GM18507 (cell line): ENCODE results near the gene NEURL1B.
"Not testable (repeated sequence)": the region's sequence is repeated elsewhere in the genome, so short reads cannot be mapped to it uniquely, and the experiment has no call there.

Source experiments
- DNase-seq: peaks from one replicate; pipeline ENCODE4 v3.0.0; 2011; ENCODE audit warnings: low read depth; ENCODE audit not compliant: insufficient read length; ENCODE audit errors: extremely low spot score
- FAIRE-seq: peaks from 2 replicates; lab custom pipeline; 2011; peaks lifted over from hg19 to GRCh38; lab: Jason Lieb, UNC

Gene NEURL1B

DNA sequence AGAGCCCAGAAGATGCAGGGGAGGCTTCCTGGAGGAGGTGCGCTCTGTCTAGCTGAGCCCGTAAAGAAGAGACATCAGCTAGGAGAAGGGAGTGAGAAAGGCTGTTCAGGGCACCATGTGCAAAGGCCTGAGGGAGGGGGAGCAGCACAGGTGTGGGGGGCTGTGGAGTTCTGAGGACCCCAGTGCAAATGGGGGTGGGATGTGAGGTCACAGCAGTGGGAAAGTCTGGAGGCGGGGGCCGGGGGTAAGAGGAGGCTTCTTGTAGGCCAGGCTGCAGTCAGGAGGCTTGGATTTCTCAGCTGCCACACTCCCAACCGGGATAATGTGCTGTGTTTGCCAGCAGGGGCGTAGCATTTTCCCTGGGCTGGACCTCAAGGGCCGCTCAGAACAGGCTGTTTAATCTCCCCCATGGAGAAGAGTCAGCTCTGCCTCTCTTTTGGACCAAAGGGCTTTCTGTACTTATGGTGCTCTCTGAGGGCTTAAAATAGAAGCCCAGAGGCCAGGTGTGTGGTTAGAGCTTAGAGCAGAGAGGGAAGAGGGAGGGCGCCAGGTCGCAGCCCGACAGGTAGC, 5.7 kb downstream of the NEURL1B start:
- FAIRE-seq: no peak
- DNase-seq: no peak

DNA sequence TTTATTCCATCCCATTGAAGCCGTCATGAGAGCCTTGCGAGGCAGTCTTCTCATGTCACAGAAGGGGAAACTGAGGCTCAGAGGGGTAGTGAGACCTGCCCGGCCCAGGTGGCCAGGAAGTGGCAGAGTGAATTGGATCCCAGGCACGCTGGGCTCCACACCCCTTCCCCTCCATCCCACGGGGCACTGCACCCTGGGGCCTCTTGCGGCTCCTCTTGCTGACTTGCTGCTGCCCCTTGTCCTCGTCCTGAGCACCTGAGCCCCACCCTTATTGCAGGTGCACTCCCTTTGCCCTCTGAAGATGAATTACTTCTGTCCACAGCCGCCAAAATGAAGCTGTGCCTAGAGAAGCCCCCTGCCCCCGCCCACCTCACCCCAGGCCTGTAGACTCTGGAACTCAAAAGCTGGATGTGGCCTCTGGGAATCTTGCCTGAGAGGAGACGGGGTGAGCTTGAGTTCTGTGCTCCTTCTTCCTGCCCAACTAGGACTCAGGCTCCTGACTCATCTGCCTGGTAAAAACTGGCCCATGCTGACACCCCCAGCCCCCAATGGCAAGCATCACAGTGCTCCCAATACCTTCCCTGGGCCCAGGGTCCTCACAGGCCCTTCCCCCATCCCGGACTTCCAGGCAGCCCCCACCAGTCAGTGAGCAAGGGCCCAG, 6.4 kb downstream of the NEURL1B start:
- DNase-seq (no peak), FAIRE-seq (no peak)

DNA sequence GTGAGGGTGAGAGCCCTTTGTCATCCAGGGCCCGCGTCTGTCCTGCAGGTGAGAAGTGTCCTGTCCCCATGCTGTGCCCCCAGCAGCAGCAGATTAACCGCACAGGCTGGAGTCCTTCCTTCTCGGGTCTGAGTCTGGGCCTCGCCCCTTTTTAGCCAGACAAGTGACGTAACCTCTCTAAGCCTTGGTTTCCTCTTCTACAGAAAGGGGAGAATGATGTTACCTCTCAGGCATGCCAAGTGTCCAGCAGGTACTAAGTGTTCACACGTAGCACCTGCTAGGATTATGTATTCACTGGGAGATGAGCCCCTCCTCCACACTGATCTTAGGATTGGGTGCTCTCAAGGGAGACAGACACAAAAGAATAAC, 6.9 kb downstream of the NEURL1B start:
- FAIRE-seq: no peak
- DNase-seq: no peak

DNA sequence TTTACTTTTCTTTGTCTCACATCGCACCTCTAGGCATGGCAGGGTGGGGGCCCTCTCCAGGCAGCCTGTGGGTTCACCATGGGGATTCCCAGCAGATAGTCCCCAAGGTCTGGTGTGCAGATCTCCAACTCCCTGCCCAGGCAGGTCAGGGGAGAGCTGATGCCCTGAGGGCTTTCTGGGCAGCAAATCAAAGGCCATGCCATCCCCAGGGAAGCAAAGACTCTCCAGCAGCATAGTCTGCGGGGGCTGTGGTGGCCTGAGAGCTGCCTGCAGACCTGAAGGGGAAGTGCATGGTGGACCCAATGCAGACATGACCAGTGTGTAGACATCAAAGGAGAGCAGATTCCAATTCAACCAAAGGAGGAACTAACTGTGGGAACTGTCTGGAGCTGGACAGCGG, 7.7 kb downstream of the NEURL1B start:
- DNase-seq: no peak

DNA sequence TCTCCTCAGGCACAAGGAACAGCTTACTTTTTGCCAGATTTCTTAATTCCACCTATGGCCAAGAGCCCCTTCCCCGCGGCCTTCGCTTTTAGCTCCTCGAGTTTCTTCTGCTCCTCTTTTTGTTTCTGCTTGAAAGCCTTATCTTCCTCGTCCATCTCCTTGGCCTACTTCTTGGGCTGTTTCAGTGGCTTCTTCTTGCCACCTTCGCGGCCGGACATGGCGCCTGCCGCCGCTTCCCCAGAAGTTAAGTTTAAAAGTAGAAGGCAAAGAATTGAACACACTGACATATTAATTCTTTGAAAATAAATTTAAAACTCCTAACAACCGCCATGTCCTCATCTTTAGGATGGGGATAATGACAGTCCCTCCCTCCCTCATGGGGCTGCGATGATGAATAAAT, 15.4 kb downstream of the NEURL1B start:
- FAIRE-seq, DNase-seq: not testable (repeated sequence)

More for the DNA sequence above, 7.7 kb downstream of the NEURL1B start:
- no peak for FAIRE-seq

DNA sequence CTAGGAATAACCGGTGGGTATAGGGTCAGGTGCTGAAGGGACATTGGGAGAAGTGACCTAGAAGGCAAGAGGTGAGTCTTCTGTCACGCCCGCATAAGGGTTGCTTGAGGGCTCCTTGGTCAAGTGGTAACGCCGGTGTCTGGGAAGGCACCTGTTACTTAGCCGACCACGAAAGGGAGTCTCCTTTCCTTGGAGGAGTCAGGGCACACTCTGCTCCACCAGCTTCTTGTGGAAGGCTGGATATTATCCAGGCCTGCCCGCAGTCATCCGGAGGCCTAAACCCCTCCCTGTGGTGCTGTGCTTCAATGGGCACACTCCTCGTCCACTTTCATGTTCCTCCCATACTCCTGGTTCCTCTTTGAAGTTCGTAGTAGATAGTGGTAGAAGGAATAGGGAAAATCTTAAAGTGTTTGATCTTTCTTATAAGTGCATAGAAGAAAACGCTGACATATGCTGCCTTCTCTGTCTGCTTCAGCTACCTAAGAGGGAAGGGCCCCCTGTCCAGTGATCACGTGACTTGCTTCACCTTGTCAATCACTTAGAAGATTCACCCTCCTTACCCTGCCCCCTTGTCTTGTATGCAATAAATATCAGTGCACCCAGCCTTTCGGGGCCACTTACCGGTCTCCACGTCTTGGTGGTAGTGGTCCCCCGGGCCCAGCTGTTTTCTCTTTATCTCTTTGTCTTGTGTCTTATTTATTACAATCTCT, 16.6 kb downstream of the NEURL1B start:
- FAIRE-seq, DNase-seq: not testable (repeated sequence)

DNA sequence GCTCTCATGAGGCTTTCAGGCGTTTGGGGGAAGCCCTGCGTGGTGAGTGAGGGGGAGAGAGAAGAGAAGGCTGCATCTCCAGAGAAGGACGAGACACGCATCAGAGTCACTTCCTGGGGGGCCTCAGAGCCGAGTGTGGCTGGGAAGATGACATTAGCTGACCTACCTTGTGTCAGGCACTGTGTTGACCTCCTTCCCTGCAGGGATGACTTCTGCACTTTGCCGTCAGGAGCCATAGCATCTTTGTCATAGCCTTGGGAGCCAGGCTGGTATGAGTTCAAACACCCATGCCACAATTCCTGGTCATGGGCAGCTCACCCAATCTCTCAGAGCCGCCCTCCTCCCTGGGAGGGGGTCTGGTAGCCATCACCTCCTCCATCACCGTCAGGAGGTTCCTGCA, 17.3 kb downstream of the NEURL1B start:
- no peak for DNase-seq
- FAIRE-seq: no peak

DNA sequence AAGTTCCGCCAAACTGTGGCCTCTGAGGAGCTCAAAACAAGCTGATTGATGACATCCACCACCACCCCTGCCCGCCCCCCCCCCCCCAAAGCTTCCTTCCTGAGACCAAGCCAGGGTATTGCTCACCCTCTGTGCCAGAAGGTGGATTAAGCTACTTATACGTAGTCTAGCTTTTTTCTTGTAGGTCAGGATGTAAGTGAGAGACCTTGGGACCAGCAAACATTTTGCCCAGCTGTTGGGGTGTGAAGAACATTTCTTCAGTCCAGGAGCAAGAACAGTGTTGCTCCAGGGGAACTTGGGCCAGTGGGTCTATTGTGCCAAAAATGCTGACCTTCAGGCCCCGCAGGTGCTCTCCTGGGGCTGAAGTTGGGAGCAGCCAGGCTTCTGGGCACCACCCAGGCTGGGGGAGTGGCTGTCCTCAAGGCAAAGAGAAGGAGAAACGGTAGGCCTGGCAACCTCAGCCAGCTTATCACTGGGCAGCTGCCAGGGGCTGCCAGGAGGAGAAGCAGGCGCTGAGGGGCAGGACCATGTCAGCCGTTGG, 18.0 kb downstream of the NEURL1B start:
- no peak for DNase-seq
- no peak for FAIRE-seq

DNA sequence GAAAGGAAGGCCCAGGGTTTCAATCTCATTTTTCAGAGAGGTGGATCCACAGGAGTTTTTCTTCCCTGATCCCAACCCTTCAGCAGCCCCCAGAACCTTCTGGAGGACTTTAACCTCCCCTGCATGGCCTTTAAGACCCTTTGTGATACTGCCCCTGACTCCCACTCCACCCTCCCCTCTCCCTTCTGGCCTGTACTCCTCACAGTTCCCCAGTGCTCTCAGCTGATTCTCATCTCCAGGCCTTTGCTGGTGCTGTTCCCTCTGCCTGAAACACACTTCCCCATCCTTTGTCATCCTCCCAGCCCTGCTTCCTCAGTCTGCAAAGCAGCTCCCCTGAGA, 18.5 kb downstream of the NEURL1B start:
- FAIRE-seq (no peak), DNase-seq (no peak)

DNA sequence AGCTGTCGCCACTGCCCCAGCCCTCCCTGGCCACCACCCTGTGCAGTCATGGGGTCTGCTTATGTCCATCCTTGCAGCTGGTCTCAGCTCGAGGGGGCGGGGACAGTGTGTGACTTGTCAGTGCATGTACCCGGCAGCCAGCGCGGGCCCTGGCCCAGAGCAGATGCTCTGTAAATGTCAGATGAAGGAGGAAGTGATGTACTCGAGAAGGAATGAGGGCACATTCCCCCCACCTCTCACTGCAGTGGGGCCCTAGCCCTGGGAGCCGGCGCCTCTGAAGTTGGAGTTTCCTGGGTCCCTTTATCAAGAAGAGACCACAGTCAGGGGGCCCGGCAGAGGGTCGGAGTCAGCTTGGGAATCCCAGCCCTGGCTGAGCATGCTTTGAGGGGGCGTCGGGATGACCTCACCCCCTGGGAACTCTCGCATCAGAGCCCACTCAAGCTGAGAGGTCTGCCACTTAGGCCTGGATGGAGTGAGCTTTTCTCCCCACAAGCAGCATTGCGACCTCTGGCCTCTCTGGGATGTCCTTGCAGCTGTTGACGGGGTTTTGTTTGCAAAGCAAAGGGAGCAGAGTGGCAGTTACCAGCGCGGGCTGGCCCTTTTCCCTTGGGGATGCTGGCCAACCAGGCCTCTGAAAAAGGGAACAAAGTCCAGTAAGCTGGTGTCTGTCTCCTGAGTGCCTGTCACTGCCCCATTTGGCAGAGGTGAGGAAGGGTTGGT, 19.0 kb downstream of the NEURL1B start:
- FAIRE-seq (no peak), DNase-seq (no peak)

DNA sequence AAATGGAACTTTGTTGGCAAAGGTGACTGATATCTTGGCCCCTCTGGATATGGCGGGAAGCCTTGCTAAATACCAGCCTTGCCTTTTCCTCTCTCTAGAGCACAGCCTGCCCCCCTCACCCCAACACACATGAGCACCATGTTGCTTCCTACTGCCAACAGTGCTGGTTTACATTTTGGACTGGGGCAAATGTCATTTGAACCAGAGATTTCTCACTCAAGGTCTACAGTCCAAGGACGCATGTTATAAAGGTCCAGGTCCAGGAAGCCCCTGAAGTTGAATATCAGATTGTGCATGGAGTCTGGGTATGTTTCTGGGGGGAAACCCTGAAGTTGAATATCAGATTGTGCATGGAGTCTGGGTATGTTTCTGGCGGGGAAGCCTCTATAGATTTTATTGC, 19.9 kb downstream of the NEURL1B start:
- FAIRE-seq: no peak

DNA sequence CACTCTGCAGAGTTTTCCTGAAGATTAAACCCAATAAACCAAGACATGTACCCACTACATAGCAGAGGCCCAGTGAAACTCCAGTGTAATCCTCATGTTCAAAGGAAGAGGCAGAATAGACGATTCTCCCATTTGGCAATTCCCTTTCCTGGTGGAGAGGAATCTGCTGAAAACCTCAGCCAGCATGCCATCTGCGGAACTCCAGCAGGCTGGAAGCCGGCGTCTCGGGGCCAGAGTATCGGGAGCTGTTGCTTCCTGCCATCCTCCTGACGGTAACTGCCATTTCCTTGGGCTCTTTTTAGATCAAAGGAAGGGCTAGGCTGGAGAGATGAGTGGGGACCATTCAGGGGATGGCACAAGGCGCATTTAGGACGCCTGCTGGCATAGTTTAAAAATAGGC, 20.5 kb downstream of the NEURL1B start:
- FAIRE-seq: no peak
- no peak for DNase-seq

More for the DNA sequence above, 19.9 kb downstream of the NEURL1B start:
- no peak for DNase-seq

DNA sequence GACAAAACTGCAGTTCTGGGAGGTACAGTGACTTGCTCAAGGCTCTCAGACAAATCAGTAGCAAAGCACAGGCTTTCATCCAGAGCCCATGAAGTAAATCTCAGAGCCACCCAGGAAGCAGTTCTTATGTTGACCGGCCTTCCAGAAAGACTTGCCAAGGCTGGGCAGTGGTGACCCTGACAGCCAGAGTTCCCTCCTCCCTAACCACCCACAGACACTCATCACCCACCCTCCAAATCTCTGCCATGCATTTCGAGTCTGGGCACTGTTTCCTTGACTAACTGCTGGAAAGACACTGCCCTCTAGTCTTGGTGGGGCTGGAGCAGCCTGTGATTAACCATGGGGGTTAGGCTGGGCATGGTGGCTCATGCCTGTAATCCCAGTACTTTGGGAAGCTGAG, 21.5 kb downstream of the NEURL1B start:
- no peak for FAIRE-seq
- no peak for DNase-seq

DNA sequence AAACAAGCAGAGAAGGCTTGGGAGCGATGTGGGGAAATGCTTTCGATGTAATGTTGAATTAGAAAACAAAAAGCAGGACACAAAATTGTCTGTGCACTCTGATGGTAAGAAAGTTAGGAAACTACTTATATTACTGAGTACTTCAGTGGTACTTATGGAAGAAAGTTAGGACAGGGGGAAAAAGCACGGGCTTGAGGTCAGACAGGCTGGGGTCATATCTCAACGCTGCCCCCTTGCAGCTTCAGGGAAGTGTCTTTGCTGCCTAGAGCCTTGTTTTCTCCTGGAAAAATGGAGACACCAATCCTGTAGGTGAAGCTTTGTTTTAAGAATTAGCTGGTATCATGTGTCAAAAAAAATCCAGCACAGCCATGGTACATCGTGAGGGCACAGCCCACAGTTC, 23.0 kb downstream of the NEURL1B start:
- DNase-seq (no peak), FAIRE-seq (no peak)

DNA sequence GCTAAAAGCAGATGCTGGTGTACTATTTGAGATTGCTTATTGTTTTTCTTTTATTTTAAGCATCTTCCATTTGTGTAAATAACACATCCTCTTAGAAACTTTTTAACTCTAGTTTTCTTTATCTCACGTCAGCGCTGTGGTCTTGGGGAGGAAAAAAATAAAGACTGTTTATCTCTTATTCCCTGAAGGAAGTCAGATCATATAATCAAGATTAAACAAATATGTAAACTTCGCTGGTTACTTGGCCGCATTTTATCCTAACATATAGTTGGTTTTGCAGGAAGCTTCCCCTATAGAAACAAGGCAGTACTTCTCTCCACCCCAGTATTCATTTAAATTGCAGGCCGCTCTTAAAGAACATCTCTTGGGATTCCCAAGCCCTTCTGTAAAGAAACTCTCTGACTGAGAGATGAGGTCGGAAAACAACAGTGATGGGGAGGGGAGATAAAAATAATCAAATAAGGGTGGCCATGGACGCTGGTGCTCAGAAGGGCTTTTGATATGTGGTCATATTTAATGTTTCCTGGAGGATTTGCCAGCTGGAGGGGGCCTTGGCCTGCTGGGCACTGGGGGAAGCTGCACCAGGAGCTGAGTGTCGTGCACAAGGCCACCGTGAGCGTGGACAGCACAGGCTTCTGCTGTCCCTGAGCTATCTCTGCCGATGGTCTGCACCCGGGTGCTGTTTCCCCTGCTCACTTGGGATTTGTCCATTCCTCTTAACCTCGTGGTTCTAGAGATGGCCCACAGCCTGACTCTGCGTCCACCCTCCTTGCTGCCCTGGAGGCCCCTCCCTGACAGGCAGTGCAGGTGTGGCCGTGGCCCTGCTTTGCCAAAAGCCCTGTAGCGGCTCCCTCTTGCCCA, 23.8 kb downstream of the NEURL1B start:
- FAIRE-seq (no peak), DNase-seq (no peak)

DNA sequence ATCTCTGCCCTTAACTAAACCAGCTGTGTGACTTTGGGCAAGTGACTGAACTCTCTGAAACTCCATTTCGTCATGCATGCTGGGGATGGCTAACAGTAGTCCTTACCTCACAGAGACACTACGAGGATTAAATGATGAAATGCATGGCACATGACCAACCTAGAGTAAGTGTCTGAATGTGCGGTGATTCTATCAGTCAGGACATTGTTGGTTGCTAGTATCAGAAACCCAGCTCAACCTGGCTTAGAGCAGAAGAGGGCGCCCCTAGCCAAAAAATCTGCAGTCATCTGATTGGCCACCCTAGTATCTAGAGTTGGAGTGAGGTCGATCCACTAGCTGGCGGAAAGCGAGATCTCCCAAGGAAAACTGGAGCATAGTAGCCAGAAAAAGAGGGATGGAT, 25.2 kb downstream of the NEURL1B start:
- DNase-seq (no peak), FAIRE-seq (no peak)

DNA sequence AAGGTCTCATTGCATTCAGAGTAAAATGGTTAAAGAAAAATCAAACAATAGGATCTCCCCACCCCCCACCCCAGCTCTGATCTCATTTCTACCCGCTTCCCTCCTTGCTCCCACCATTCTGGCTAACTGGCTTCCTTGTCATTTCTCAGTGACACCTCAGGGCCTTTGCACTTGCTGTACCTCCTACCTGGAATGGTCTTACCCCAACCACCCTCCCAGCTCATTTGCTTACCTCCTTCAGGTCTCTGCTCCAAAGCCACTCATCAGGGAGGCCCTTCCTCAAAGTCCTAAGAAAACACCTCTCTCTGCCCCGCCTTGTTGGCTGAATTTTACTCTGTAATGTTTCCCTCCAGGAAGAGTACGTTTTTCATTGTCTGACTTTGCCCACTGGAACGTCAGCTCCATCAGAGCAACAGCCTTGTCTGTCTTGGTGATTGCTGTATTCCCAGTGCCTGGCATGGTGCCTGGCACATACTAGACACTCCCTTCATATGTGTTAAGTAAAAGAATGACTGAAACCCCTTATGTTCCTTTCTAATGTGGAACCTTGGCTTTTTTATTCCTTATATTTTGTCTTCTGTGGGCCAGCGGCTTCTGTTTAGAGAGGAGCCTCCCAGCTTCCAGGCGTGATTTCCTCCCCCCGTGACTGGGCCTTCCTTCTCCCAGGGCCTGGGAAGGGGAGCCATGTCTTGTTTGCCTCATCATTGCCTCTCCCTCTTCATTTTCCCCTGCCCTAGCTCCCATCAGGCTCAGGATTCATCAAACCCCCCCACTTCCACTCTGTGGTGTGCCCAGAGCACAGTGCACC, 26.9 kb downstream of the NEURL1B start:
- no peak for DNase-seq
- no peak for FAIRE-seq

DNA sequence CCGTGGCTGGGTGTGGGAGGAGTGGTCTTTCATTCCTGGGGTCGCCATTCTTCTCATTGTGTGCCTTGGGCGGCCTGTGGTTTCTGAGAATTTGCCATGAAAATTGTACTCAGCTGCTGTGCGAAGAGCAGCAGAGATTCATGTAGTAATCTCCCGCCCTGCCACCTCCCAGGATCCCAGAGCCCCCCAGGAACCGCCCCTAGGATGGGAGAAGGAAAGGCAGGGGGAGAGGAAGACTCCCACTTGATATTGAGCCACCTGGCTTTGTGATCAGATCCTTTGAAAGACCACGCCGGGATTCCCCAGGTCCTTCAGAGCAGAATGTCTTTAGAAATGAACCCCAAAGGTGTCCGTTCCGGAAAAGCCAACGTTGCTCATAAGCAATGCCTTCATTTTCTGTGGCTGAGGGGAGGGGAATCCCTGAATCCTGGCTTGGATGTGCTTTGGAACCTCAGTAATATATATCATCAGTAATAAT, 27.6 kb downstream of the NEURL1B start:
- FAIRE-seq: no peak
- DNase-seq: no peak
